Naive thymus-derived CD4-positive, alpha-beta T cell (primary cell): ENCODE results near the gene AKAIN1. TPM values are rescaled to one million over a fixed set of nuclear protein-coding genes. Genes with fewer than 3 reads are reported as not detected.

Experiments used
- ATAC-seq: fragments of 150-1000 bp; cut with Tn5 transposase; 2 replicates; pipeline ENCODE4 v1.10.0; 2021; ENCODE audit warnings: mild to moderate bottlenecking, moderate library complexity
- CTCF ChIA-PET: fragments of 350-600 bp; sonication (Branson Sonifier 250); formaldehyde crosslinking; loops from one replicate; lab custom pipeline; 2021; ENCODE audit warnings: antibody characterized with exemption; lab: Charles Lee
- POLR2A ChIA-PET: fragments of 350-600 bp; sonication (Branson Sonifier 250); formaldehyde crosslinking; loops from one replicate; lab custom pipeline; 2021; ENCODE audit warnings: antibody characterized with exemption, inconsistent platforms; lab: Charles Lee
- DNase-seq, 9 donors: peaks; one replicate each; pipeline versions ENCODE4 v3.0.0 to v3.0.0-alpha.2; 2020 to 2022; ENCODE audit warnings: mixed read lengths in 1 of 9
- H3K27ac ChIP-seq: one replicate; pipeline ENCODE4 v1.7.0; 2013; ENCODE audit warnings: mild to moderate bottlenecking, low read depth, low read length, moderate library complexity
- H3K27me3 ChIP-seq, 2 donors: one replicate each; pipeline ENCODE4 v1.7.0; 2013; ENCODE audit warnings: low read length in 2 of 2, mild to moderate bottlenecking in 2 of 2, moderate library complexity in 2 of 2; ENCODE audit not compliant: control insufficient read depth in 2 of 2, insufficient read depth in 2 of 2
- H3K36me3 ChIP-seq, 3 experiments: 1 replicate in 2 of 3; 2 replicates in 1 of 3; pipeline ENCODE4 v1.7.0; 2013; ENCODE audit warnings: low read length in 3 of 3, mild to moderate bottlenecking in 3 of 3, moderate library complexity in 1 of 3; ENCODE audit not compliant: insufficient read depth in 3 of 3, control insufficient read depth in 2 of 3
- H3K4me1 ChIP-seq, 2 donors: one replicate each; pipeline ENCODE4 v1.7.0; 2013; ENCODE audit warnings: low read length in 2 of 2, mild to moderate bottlenecking in 2 of 2, moderate library complexity in 1 of 2; ENCODE audit not compliant: control insufficient read depth in 2 of 2, insufficient read depth in 2 of 2
- H3K4me3 ChIP-seq: 2 replicates; pipeline ENCODE4 v1.7.0; 2013; ENCODE audit warnings: mild to moderate bottlenecking, low read length
- H3K9me3 ChIP-seq, 3 experiments: 1 replicate in 2 of 3; 2 replicates in 1 of 3; pipeline ENCODE4 v1.7.0; 2013; ENCODE audit warnings: low read length in 3 of 3; ENCODE audit not compliant: control insufficient read depth in 2 of 3
- H3K27ac Mint-ChIP-seq, 9 donors: one replicate each; pipeline ENCODE4 v1.8.0; 2020 to 2022; ENCODE audit warnings: mixed read lengths in 9 of 9, mild to moderate bottlenecking in 8 of 9, moderate library complexity in 5 of 9, inconsistent platforms in 2 of 9
- H3K27me3 Mint-ChIP-seq, 5 donors: one replicate each; pipeline ENCODE4 v1.8.0; 2021 to 2022; ENCODE audit warnings: mixed read lengths in 5 of 5, mild to moderate bottlenecking in 1 of 5
- H3K36me3 Mint-ChIP-seq, 5 donors: one replicate each; pipeline ENCODE4 v1.8.0; 2020 to 2022; ENCODE audit warnings: mixed read lengths in 5 of 5, mild to moderate bottlenecking in 3 of 5, inconsistent platforms in 1 of 5
- H3K4me1 Mint-ChIP-seq, 7 donors: one replicate each; pipeline ENCODE4 v1.8.0; 2020 to 2022; ENCODE audit warnings: mixed read lengths in 7 of 7, mild to moderate bottlenecking in 3 of 7, inconsistent platforms in 1 of 7
- H3K4me3 Mint-ChIP-seq, 10 donors: one replicate each; pipeline ENCODE4 v1.8.0; 2020 to 2022; ENCODE audit warnings: mild to moderate bottlenecking in 10 of 10, mixed read lengths in 10 of 10, moderate library complexity in 6 of 10, inconsistent platforms in 2 of 10
- H3K9me3 Mint-ChIP-seq, 11 donors: one replicate each; pipeline ENCODE4 v1.8.0; 2020 to 2022; ENCODE audit warnings: mixed read lengths in 11 of 11, mild to moderate bottlenecking in 4 of 11, inconsistent platforms in 1 of 11, moderate library complexity in 1 of 11
- intact Hi-C, 2 donors: fragments of 100-400 bp; cut with micrococcal nuclease; formaldehyde crosslinking; loops; one replicate each; pipeline ENCODE4 v1.15.1; 2023
- polyA plus RNA-seq, 2 donors: library from polyadenylated mRNA; unstranded; fragments of 300-500 nt; fragmentation: Illumina TruSeq; gene quantifications; one replicate each; pipeline ENCODE4 v1.2.3, GENCODE V29; 2021
- total RNA-seq, 6 experiments: library from RNA in 5 of 6; stranded (reverse) in 5 of 6; gene quantifications; 1 replicate in 5 of 6; 2 replicates in 1 of 6; pipeline ENCODE4 v1.2.3 and lab custom pipeline; 2021 to 2026

AKAIN1 gene
- total and polyA plus RNA-seq, 7 experiments from 2014 or later: not detected

- ChIA-PET POLR2A (interaction anchor here (1.2 kb wide), 1 partner anchor 149 kb away, joined by 3 read pairs; no protein-coding TSS in a partner anchor), CTCF (no interaction called here)
- Mint-ChIP-seq H3K27me3 (no peaks in the 10 kb centered on the region), H3K4me1 (peaks cover 0 to 49% (median 32%) of the 10 kb centered on the region in 7 donors), H3K27ac (peak overlapping the region in 2 of 9 donors; percentile 45 to 77), H3K36me3 (no peaks in the 10 kb centered on the region), H3K9me3 (peaks cover 0 to 2% (median 0%) of the 10 kb centered on the region in 11 donors), H3K4me3 (peak overlapping the region in 2 of 10 donors; percentile 13 to 30)
- no peaks in the 10 kb centered on the region for H3K36me3 ChIP-seq
- H3K4me3 ChIP-seq: no peak overlapping the region
- no peak overlapping the region for H3K27ac ChIP-seq
- intact Hi-C loops: no loop called here
- peaks cover 0 to 15% of the 10 kb centered on the region in 2 donors for H3K4me1 ChIP-seq
- DNase-seq: no peak
- ATAC-seq: no peak
- no peaks in the 10 kb centered on the region for H3K9me3 ChIP-seq
- H3K27me3 ChIP-seq: no peaks in the 10 kb centered on the region
Measured at GRCh38 chr18:5146093-5146492, 51.0 kb downstream of the AKAIN1 start.

GRCh38 chr18:5145168-5145825 is 51.8 kb downstream of the AKAIN1 start:
- H3K36me3 ChIP-seq: no peaks in the 10 kb centered on the region
- H3K27me3 Mint-ChIP-seq: no peaks in the 10 kb centered on the region
- no peak overlapping the region for H3K27ac ChIP-seq
- H3K27ac Mint-ChIP-seq: peak overlapping the region in 2 of 9 donors; percentile 34 to 68
- peaks cover 0 to 15% of the 10 kb centered on the region in 2 donors for H3K4me1 ChIP-seq
- H3K36me3 Mint-ChIP-seq: no peaks in the 10 kb centered on the region
- POLR2A ChIA-PET: interaction anchor here (0.8 kb wide), 1 partner anchor 52 kb away, joined by 3 read pairs; no protein-coding TSS in a partner anchor
- peaks cover 0 to 49% (median 32%) of the 10 kb centered on the region in 7 donors for H3K4me1 Mint-ChIP-seq
- ATAC-seq (no peak), DNase-seq (no peak)
- no peak overlapping the region for H3K4me3 ChIP-seq
- CTCF ChIA-PET: no interaction called here
- H3K27me3 ChIP-seq: no peaks in the 10 kb centered on the region
- intact Hi-C loops: no loop called here
- no peaks in the 10 kb centered on the region for H3K9me3 ChIP-seq
- peaks cover 0 to 2% (median 0%) of the 10 kb centered on the region in 11 donors for H3K9me3 Mint-ChIP-seq
- no peak overlapping the region for H3K4me3 Mint-ChIP-seq

- no peaks in the 10 kb centered on the region for H3K9me3 ChIP-seq
- no peak overlapping the region for H3K4me3 Mint-ChIP-seq
- POLR2A ChIA-PET: interaction anchor here (2.0 kb wide), 1 partner anchor 151 kb away, joined by 6 read pairs; the partner anchor contains the start of gene ZBTB14
- no peaks in the 10 kb centered on the region for H3K36me3 ChIP-seq
- no peaks in the 10 kb centered on the region for H3K36me3 Mint-ChIP-seq
- intact Hi-C loops: no loop called here
- CTCF ChIA-PET: no interaction called here
- H3K27ac Mint-ChIP-seq: peak overlapping the region in 2 of 9 donors; percentile 34 to 68
- DNase-seq: no peak
- no peak overlapping the region for H3K4me3 ChIP-seq
- no peaks in the 10 kb centered on the region for H3K27me3 ChIP-seq
- no peaks in the 10 kb centered on the region for H3K27me3 Mint-ChIP-seq
- peaks cover 0 to 49% (median 32%) of the 10 kb centered on the region in 7 donors for H3K4me1 Mint-ChIP-seq
- peaks cover 0 to 2% (median 0%) of the 10 kb centered on the region in 11 donors for H3K9me3 Mint-ChIP-seq
- no peak overlapping the region for H3K27ac ChIP-seq
- ATAC-seq: no peak
- peaks cover 0 to 15% of the 10 kb centered on the region in 2 donors for H3K4me1 ChIP-seq
Measured at GRCh38 chr18:5144629-5145028, 52.4 kb downstream of the AKAIN1 start.

GRCh38 chr18:5142859-5143258 is 54.2 kb downstream of the AKAIN1 start:
- peaks cover 0 to 15% of the 10 kb centered on the region in 2 donors for H3K4me1 ChIP-seq
- Mint-ChIP-seq H3K36me3 (no peaks in the 10 kb centered on the region), H3K4me3 (peak overlapping the region in 4 of 10 donors; percentile 13 to 59 (median 50)), H3K4me1 (peaks cover 0 to 49% (median 32%) of the 10 kb centered on the region in 7 donors), H3K27me3 (no peaks in the 10 kb centered on the region), H3K27ac (peak overlapping the region in 7 of 9 donors; percentile 13 to 89 (median 75)), H3K9me3 (peaks cover 0 to 2% (median 0%) of the 10 kb centered on the region in 11 donors)
- ATAC-seq (no peak), DNase-seq (peak in 4 of 9 donors; percentile 23 to 33 (median 32))
- H3K9me3 ChIP-seq: no peaks in the 10 kb centered on the region
- POLR2A ChIA-PET: interaction anchor here (0.8 to 2.0 kb wide), 3 partner anchors 16 to 154 kb away, joined by 4 to 8 read pairs (median 6); partner anchors contain the start of gene ZBTB14
- CTCF ChIA-PET: no interaction called here
- H3K27me3 ChIP-seq: no peaks in the 10 kb centered on the region
- H3K36me3 ChIP-seq: no peaks in the 10 kb centered on the region
- intact Hi-C loops: no loop called here
- H3K4me3 ChIP-seq: no peak overlapping the region
- H3K27ac ChIP-seq: no peak overlapping the region

- no peak for DNase-seq
- Histone ChIP-seq H3K4me1 (peaks cover 0 to 15% of the 10 kb centered on the region in 2 donors), H3K4me3 (no peak overlapping the region), H3K27ac (no peak overlapping the region), H3K27me3 (no peaks in the 10 kb centered on the region), H3K36me3 (no peaks in the 10 kb centered on the region), H3K9me3 (no peaks in the 10 kb centered on the region)
- CTCF ChIA-PET: no interaction called here
- ATAC-seq: no peak
- POLR2A ChIA-PET: interaction anchor here (0.8 kb wide), 1 partner anchor 155 kb away, joined by 4 read pairs; no protein-coding TSS in a partner anchor
- no peaks in the 10 kb centered on the region for H3K36me3 Mint-ChIP-seq
- intact Hi-C loops: no loop called here
- peaks cover 0 to 4% (median 0%) of the 10 kb centered on the region in 11 donors for H3K9me3 Mint-ChIP-seq
- no peaks in the 10 kb centered on the region for H3K27me3 Mint-ChIP-seq
- H3K4me1 Mint-ChIP-seq: peaks cover 0 to 49% (median 32%) of the 10 kb centered on the region in 7 donors
- H3K4me3 Mint-ChIP-seq: peak overlapping the region in 4 of 10 donors; percentile 26 to 58 (median 50)
- peak overlapping the region in 5 of 9 donors; percentile 28 to 89 (median 76) for H3K27ac Mint-ChIP-seq
Measured at GRCh38 chr18:5142131-5142530, 54.9 kb downstream of the AKAIN1 start.

GRCh38 chr18:5137261-5137660 is 59.8 kb downstream of the AKAIN1 start:
- Histone ChIP-seq H3K27me3 (no peaks in the 10 kb centered on the region), H3K36me3 (no peaks in the 10 kb centered on the region), H3K9me3 (no peaks in the 10 kb centered on the region), H3K27ac (no peak overlapping the region), H3K4me1 (peaks cover 0 to 4% of the 10 kb centered on the region in 2 donors), H3K4me3 (no peak overlapping the region)
- Mint-ChIP-seq H3K27me3 (no peaks in the 10 kb centered on the region), H3K27ac (no peak overlapping the region), H3K36me3 (peaks cover 0 to 4% (median 0%) of the 10 kb centered on the region in 5 donors), H3K4me3 (no peak overlapping the region), H3K9me3 (peaks cover 0 to 4% (median 0%) of the 10 kb centered on the region in 11 donors), H3K4me1 (peaks cover 0 to 20% (median 14%) of the 10 kb centered on the region in 7 donors)
- POLR2A ChIA-PET: interaction anchor here (1.3 kb wide), 1 partner anchor 100 kb away, joined by 3 read pairs; no protein-coding TSS in a partner anchor
- CTCF ChIA-PET: no interaction called here
- DNase-seq (no peak), ATAC-seq (no peak)
- intact Hi-C loops: no loop called here
